Cardiac septum (tissue), 1 donor: ENCODE results near the gene SF3B2. TPM values are rescaled to one million over a fixed set of nuclear protein-coding genes. Genes with fewer than 3 reads are reported as not detected.
"Not testable (repeated sequence)": the region's sequence is repeated elsewhere in the genome, so short reads cannot be mapped to it uniquely, and the experiment has no call there.

Experiments
- DNase-seq: peaks from one replicate; pipeline ENCODE4 v3.0.0-alpha.2; 2020; ENCODE audit warnings: low spot score
- intact Hi-C: fragments of 100-400 bp; cut with DNase I; formaldehyde crosslinking; loops from one replicate; pipeline ENCODE4 v1.14.0; 2022
- long read RNA-seq: library from polyadenylated mRNA; unstranded; transcript quantifications from one replicate; pipeline ENCODE4 v2.0.0, GENCODE V29; 2021
- total RNA-seq: library from RNA; stranded (reverse); fragmentation: NEBNext Ultra II Directional; extraction: Animal tissue kit (Norgen Biotek cat#: 25700); gene quantifications from one replicate; pipeline ENCODE4 v1.2.1, GENCODE V29; 2021
- donor health status: DM: no; HTN: no; CAD: no.

The SF3B2 gene
- 85.8 TPM for total RNA-seq
- long read RNA-seq, transcript SF3B2-201 (22 exons, 2,903 nt) = major isoform, 103 of 169 reads
- long read RNA-seq, partial matches to known transcripts = 38 of 169 reads
- long read RNA-seq, other reads (novel, unspliced or antisense) = 26 of 169 reads

DNA sequence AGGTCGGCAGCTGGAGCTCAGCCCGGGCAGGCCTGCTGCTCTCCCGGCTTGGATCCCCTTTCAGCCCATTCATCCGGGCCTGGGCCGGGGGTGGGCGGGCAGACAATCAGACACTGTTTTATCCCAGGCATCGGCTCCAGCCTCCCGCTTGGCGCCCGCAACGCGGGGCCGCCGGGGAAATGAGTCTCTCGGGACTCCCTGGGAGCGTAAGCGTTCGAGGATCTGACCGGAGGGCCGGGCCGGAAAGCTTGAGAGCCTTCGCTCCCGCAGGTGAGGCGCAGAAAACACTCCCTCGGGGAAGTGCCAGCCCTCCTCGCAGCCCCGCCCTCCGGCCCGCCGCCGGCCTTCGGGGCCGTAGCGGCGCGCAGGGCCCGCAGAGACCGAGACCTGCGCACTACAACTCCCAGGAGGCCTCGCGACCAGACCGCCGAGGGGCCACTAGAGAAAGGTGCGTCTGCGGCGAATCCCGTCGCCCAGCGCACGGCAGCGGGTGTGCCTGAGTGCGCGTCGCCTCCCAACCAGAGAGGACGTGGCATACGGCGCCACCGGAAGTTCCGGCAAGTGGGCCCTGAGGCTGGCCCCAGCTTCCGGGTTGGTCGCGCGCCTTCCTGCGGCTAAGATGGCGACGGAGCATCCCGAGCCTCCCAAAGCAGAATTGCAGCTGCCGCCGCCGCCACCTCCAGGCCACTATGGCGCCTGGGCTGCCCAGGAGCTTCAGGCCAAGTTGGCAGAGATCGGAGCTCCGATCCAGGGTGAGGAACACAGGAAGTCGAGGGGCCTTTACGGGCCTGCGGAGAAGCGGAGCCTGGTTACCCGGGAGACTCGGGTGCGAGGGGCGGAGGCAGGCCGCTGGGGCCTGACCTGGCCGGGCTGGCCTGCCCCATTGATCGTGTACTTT lies at the start of gene SF3B2:
Gene SF3B2, plus strand, starts transcription at position 599 of the 898 bp plus-strand sequence. Its CDS starts 21 bp downstream, at position 620.
- intact Hi-C loops = loop anchor here (1.0 kb wide), 1 partner anchor 91 kb away; the partner anchor contains the start of gene SART1

DNA sequence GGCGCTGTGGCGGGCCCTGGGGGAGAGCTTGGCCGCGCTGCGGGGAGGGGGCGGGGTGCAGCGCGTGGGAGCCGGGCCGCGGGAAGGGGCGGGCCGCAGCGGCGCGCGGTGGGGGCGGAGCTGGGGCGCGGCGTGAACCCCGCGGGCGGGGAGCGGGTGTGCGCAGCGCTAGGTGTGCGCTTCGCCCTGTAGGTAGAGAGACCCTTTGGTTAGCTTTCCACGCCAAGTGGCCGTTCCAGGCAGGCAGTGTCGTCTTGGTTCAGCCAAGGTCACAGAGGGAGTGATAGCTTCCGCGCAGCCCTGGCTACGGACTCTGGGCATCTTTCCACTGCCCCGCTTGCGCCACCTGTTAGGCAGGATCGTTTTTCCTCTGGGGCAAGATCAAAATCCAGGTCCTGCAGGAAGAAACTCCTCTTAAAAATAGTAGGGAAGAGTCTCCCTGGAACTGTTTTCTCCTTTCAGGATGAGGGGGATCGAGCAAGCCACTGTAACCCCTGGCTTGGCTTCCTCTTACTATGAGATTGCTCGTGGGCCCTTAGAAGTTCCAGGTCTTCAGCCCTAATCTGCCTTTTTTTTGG lies 49.4 kb upstream of the SF3B2 start:
- intact Hi-C loops = loop anchor here (1.0 to 5.0 kb wide), 4 partner anchors 41 to 290 kb away; partner anchors contain the start of genes C11orf68, CFL1, DRAP1 and KAT5
- peak; percentile 87 for DNase-seq

More for the DNA sequence above, at the start of gene SF3B2:
- peak; percentile 99 for DNase-seq

DNA sequence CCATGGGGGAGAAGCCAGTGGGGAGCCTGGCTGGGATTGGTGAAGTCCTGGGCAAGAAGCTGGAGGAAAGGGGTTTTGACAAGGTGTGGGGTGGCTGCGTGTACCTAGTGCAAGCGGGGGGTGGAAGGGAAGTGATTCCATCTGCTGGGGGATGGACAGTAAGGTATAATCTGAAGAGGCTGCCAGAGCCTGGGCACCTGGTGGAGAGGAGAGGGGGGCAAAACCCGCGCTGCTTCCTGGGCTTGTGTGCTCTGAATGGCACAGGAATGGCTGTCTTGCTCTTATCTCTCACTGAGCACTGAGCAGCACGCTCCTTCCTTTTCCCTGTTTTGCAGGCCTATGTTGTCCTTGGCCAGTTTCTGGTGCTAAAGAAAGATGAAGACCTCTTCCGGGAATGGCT lies 48.9 kb upstream of the SF3B2 start:
- DNase-seq = no peak
- intact Hi-C loops = loop anchor here (5.0 kb wide), 3 partner anchors 86 to 291 kb away; partner anchors contain the start of genes C11orf68, CFL1, DRAP1 and KAT5

- intact Hi-C loops = loop anchor here (5.0 kb wide), 3 partner anchors 87 to 292 kb away; partner anchors contain the start of genes C11orf68, CFL1, DRAP1 and KAT5
- DNase-seq = no peak
These were observed 48.0 kb upstream of the SF3B2 start for GRCh38 chr11:66004186-66004585.

- no peak for DNase-seq
- intact Hi-C loops = no loop called here
These were observed 45.9 kb upstream of the SF3B2 start for GRCh38 chr11:66006134-66006890.

DNA sequence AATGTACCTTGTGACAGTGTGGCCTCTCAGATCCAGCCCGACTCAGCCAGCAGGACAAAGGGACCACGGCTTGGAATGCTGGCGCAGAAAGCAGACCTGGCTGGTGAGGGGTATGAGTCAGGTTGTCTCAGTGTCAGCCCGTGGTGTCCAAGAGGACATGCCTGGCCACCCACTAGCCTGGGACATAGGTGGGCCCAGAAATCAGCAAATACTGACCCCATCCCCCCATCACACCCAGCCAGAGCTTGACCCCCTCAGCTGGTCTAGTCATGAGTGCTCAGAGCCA lies 45.3 kb upstream of the SF3B2 start:
- DNase-seq = no peak
- intact Hi-C loops = no loop called here

DNA sequence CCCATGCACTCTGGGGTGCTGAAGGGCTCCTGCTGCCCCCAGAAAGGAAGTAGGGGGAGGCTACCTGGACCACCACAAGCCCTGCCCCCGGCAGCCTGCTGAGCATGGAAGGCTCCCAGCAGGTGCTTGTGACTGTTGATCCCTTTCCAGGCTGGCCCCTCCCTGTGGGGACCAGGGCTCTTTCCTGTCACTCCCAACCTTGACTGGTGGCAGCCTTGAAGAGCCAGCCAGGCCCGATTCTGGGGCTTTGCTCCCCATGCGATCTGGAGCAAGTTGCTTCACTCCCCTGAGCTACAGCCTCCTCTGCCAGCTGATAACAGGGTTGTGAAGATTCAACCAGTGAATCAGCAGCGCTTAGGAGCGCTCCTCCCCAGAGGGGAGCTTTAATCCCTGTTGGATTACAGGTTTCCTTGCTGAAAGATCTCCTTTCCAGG lies 44.9 kb upstream of the SF3B2 start:
- intact Hi-C loops = no loop called here
- DNase-seq = no peak

DNA sequence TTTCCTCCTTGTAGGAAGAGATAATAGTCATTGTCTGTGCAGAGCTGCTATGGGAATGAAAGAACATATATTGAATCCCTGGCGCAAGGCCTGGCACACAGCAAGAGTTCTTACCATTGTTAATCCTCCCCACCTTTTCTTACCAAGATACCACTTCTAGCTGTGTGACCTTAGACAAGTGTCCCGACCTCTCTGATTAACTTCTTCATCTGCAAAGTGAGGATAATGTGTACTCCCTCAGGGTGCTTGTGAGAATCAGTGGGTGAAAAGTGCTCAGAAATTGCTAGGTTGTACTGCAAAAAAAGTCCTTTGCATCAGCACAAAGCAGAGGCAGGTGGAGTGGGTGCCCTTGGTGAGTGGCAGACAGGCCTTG lies 44.1 kb upstream of the SF3B2 start:
- intact Hi-C loops = no loop called here
- DNase-seq = no peak

GRCh38 chr11:66008468-66009101 lies 43.6 kb upstream of the SF3B2 start:
- no peak for DNase-seq
- intact Hi-C loops = no loop called here

- DNase-seq, intact Hi-C loops: not testable (repeated sequence)
These were observed 42.1 kb upstream of the SF3B2 start for GRCh38 chr11:66010036-66010435.

GRCh38 chr11:66011239-66011784 lies 40.9 kb upstream of the SF3B2 start:
- no peak for DNase-seq
- intact Hi-C loops = no loop called here

DNA sequence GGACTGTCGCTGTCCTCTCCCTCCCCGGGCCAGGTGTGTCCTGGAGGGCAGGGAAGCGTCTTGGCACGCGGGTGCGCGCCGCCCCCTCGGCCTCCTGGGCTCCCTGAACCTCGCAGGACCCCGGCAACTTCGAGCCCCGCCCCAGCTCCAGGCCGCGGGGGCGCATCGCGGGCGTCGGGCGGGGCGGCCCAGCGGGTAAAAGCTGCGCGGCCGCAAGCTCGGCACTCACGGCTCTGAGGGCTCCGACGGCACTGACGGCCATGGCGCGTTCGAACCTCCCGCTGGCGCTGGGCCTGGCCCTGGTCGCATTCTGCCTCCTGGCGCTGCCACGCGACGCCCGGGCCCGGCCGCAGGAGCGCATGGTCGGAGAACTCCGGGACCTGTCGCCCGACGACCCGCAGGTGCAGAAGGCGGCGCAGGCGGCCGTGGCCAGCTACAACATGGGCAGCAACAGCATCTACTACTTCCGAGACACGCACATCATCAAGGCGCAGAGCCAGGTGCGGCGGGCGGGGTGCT lies 40.3 kb upstream of the SF3B2 start, which contains the start of gene CST6:
Gene CST6, plus strand, starts transcription at position 224 of the 519 bp plus-strand sequence. Its CDS starts 37 bp downstream, at position 261.
- intact Hi-C loops = no loop called here
- no peak for DNase-seq

DNA sequence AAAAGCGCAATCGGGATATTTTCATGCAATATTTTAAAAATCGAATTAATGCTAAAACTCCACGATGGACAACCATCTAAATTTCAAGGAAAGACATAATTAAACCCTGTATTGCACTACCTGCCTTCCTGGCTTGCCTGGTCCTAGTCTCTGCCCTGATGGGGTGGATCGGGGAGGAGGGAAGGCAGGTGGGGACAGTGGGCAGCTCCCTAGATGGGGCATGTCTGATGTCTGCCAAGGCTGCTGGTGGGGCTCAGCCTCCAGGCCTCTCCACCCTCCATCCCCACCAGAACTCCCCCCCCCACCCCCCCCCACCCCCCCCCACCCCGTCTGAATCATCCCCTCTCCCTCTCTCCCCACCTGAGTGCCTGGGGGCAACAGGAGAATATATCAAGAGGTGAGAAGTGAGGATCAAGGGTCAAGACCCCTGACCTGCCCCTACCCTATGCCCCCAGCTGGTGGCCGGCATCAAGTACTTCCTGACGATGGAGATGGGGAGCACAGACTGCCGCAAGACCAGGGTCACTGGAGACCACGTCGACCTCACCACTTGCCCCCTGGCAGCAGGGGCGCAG lies 39.7 kb upstream of the SF3B2 start:
- no peak for DNase-seq
- intact Hi-C loops = no loop called here

- no peak for DNase-seq
- intact Hi-C loops = no loop called here
These were observed 39.0 kb upstream of the SF3B2 start for GRCh38 chr11:66012946-66013761.

DNA sequence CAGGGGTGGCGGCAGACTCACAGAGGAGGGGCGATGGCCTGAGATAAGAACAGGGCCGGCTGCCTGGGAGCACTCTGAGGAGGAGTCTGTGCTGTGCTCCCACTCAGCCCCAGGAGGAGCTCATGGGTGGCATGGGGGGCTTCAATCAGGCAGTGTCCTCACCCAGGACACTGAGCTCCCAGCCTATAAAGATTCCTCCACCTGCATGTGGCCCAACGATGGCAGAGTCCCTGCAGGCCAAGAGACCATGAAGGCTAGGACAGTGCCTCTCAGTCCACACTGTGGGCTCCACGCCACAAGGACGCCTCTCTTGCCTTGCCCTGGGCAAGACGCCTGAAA lies 38.4 kb upstream of the SF3B2 start:
- intact Hi-C loops = no loop called here
- DNase-seq = no peak

- intact Hi-C loops = no loop called here
- DNase-seq = no peak
These were observed 37.2 kb upstream of the SF3B2 start for GRCh38 chr11:66014804-66015453.

GRCh38 chr11:66015454-66015881 lies 36.7 kb upstream of the SF3B2 start:
- peak; percentile 86 for DNase-seq
- intact Hi-C loops = no loop called here
